SK-N-SH treated with all-trans-retinoic acid at 6 μM for 48 hours (cell line): ENCODE results near the gene CNN1.
"Not testable (repeated sequence)": the region's sequence is repeated elsewhere in the genome, so short reads cannot be mapped to it uniquely, and the experiment has no call there.

Experiments used
- ATAC-seq: fragments of 200-7000 bp; cut with Tn5 transposase; 3 replicates; pipeline ENCODE4 v1.9.1; 2020; ENCODE audit warnings: mild to moderate bottlenecking, moderate library complexity
- ARNTL ChIP-seq: fragments of 450-650 bp; formaldehyde crosslinking; IDR thresholded peaks from 2 replicates; pipeline ENCODE4 v1.5.0; 2020; ENCODE audit warnings: low read depth, mild to moderate bottlenecking, moderate library complexity, borderline replicate concordance
- BACH2 ChIP-seq: fragments of 250-450 bp; sonication (Bioruptor Pico); IDR thresholded peaks from 2 replicates; pipeline ENCODE4 v1.9.0; 2021; ENCODE audit warnings: mild to moderate bottlenecking, borderline replicate concordance
- CSDC2 ChIP-seq: fragments of 250-450 bp; sonication (Bioruptor Pico); IDR thresholded peaks from 2 replicates; pipeline ENCODE4 v1.5.0; 2020; ENCODE audit warnings: mild to moderate bottlenecking, moderate library complexity
- CSRNP3 ChIP-seq: fragments of 250-450 bp; sonication (Bioruptor Pico); IDR thresholded peaks from 2 replicates; pipeline ENCODE4 v1.5.1; 2021; ENCODE audit warnings: mild to moderate bottlenecking, moderate library complexity
- ESRRG ChIP-seq: fragments of 250-450 bp; sonication (Bioruptor Pico); IDR thresholded peaks from 2 replicates; pipeline ENCODE4 v1.6.1; 2021; ENCODE audit warnings: mild to moderate bottlenecking
- ISL1 ChIP-seq: fragments of 250-450 bp; sonication (Bioruptor Pico); IDR thresholded peaks from 2 replicates; pipeline ENCODE4 v2.1.2; 2022; ENCODE audit warnings: mild to moderate bottlenecking, moderate library complexity
- OSR1 ChIP-seq: fragments of 250-450 bp; sonication (Bioruptor Pico); IDR thresholded peaks from 2 replicates; pipeline ENCODE4 v1.8.0; 2022; ENCODE audit warnings: moderate library complexity, mild to moderate bottlenecking, inconsistent platforms
- PATZ1 ChIP-seq: fragments of 250-450 bp; sonication (Bioruptor Pico); IDR thresholded peaks from 2 replicates; pipeline ENCODE4 v1.8.0; 2020; ENCODE audit warnings: mild to moderate bottlenecking, moderate library complexity, borderline replicate concordance
- PPARA ChIP-seq: fragments of 250-450 bp; sonication (Bioruptor Pico); IDR thresholded peaks from 2 replicates; pipeline ENCODE4 v1.5.0; 2020; ENCODE audit warnings: mild to moderate bottlenecking, borderline replicate concordance
- SNAI2 ChIP-seq: fragments of 250-450 bp; sonication (Bioruptor Pico); IDR thresholded peaks from 2 replicates; pipeline ENCODE4 v1.5.0; 2020; ENCODE audit warnings: mild to moderate bottlenecking, moderate library complexity
- TCF4 ChIP-seq: fragments of 250-450 bp; sonication (Bioruptor Pico); IDR thresholded peaks from 2 replicates; pipeline ENCODE4 v1.8.0; 2021; ENCODE audit warnings: mild to moderate bottlenecking, moderate library complexity, borderline replicate concordance
- TOX ChIP-seq: fragments of 250-450 bp; sonication (Bioruptor Pico); IDR thresholded peaks from 2 replicates; pipeline ENCODE4 v1.8.0; 2021; ENCODE audit warnings: mild to moderate bottlenecking, moderate library complexity, borderline replicate concordance
- ZC3H10 ChIP-seq: fragments of 250-450 bp; sonication (Bioruptor Pico); IDR thresholded peaks from 2 replicates; pipeline ENCODE4 v1.5.1; 2021; ENCODE audit warnings: mild to moderate bottlenecking, moderate library complexity
- ZFP3 ChIP-seq: fragments of 250-450 bp; sonication (Bioruptor Pico); IDR thresholded peaks from 2 replicates; pipeline ENCODE4 v1.5.0; 2020; ENCODE audit warnings: mild to moderate bottlenecking, moderate library complexity
- ZFP30 ChIP-seq: fragments of 450-650 bp; formaldehyde crosslinking; IDR thresholded peaks from 2 replicates; pipeline ENCODE4 v1.5.0; 2022; ENCODE audit warnings: mild to moderate bottlenecking, moderate library complexity
- ZNF565 ChIP-seq: fragments of 450-650 bp; formaldehyde crosslinking; conservative IDR thresholded peaks from 2 replicates; pipeline ENCODE4 v1.5.0; 2020; ENCODE audit warnings: low read depth, mild to moderate bottlenecking, moderate library complexity
- ZNF70 ChIP-seq: fragments of 450-650 bp; formaldehyde crosslinking; IDR thresholded peaks from 2 replicates; pipeline ENCODE4 v1.5.0; 2020; ENCODE audit warnings: mild to moderate bottlenecking, moderate library complexity
- ZNF8 ChIP-seq: fragments of 450-650 bp; formaldehyde crosslinking; IDR thresholded peaks from 2 replicates; pipeline ENCODE4 v1.5.0; 2020; ENCODE audit warnings: mild to moderate bottlenecking, moderate library complexity
- TF ChIP-seq, protein P1 (sequence below): fragments of 250-450 bp; sonication (Bioruptor Pico); IDR thresholded peaks from 2 replicates; pipeline ENCODE4 v1.8.0; 2021; ENCODE audit warnings: low read depth, mild to moderate bottlenecking, moderate library complexity, borderline replicate concordance
- TF ChIP-seq, protein P2 (sequence below): fragments of 250-450 bp; sonication (Bioruptor Pico); IDR thresholded peaks from 2 replicates; pipeline ENCODE4 v1.5.1; 2020; ENCODE audit warnings: low read depth, mild to moderate bottlenecking, moderate library complexity

CNN1 gene

GRCh38 chr19:11566164-11566563 lies 27.5 kb downstream of the CNN1 start (continued):
- no peak for TF ChIP-seq ZNF8

DNA sequence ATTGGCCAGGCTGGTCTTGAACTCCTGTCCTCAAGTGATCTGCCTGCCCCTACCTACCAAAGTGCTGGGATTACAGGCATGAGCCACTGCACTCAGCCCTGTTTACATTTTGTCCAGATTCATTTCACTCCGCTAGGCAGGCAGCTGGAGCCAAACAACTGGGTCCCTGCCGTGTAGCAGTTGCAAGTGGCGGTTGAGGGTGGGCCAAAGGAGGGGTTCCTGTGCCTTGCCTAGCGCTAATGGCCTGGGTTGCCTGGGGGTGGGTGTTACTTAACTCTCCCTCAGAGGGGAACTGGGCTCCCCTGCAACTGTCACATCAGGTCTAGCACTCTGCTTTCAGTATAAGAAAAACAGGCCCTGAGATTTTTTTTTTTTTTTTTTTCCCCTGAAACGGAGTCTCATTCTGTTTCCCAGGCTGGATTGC lies 31.4 kb downstream of the CNN1 start:
- TF ChIP-seq OSR1 (no peak), PATZ1 (CRISPR knock-in tag) (no peak), ARNTL (no peak), ZFP3 (no peak), PPARA (CRISPR knock-in tag) (no peak), CSRNP3 (CRISPR knock-in tag) (no peak)
- TF ChIP-seq, protein P1, sequence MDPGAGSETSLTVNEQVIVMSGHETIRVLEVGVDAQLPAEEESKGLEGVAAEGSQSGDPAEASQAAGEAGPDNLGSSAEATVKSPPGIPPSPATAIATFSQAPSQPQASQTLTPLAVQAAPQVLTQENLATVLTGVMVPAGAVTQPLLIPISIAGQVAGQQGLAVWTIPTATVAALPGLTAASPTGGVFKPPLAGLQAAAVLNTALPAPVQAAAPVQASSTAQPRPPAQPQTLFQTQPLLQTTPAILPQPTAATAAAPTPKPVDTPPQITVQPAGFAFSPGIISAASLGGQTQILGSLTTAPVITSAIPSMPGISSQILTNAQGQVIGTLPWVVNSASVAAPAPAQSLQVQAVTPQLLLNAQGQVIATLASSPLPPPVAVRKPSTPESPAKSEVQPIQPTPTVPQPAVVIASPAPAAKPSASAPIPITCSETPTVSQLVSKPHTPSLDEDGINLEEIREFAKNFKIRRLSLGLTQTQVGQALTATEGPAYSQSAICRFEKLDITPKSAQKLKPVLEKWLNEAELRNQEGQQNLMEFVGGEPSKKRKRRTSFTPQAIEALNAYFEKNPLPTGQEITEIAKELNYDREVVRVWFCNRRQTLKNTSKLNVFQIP = no peak
- ATAC-seq = no peak

- ATAC-seq = not testable (repeated sequence)
Measured at GRCh38 chr19:11573354-11573753, 34.7 kb downstream of the CNN1 start.

DNA sequence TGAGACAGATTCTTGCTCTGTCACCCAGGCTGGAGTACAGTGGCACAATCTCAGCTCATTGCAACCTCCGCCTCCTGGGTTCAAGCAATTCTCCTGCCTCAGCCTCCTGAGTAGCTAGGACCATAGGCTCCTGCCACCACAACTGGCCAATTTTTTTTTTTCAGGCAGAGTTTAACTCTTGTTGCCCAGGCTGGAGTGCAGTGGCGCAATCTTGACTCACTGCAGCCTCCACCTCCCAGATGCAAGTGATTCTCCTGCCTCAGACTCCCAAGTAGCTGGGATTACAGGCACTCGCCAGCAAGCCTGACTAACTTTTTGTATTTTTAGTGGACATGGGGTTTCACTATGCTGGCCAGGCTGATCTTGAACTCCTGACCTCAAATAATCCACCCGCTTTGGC lies 35.1 kb downstream of the CNN1 start:
- not testable (repeated sequence) for ATAC-seq

DNA sequence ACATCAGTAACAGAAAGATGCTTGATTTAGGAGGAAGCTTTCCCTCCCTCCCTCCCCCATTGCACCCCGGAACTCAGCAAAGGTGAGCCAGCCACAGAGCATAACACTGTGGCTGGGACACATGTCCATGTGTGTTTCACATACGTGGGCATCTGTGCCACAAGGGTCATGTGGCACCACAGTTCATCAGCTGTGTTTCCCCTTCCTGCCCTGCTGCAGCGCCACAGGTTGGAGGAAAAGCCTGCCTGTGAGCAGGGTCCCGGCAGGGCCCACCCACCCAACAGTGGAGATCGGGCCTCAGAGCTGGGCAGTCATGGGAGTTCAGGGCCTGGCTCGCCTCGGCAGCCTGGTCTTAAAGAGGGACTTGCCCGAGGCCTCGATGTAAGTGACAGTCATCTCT lies 36.0 kb downstream of the CNN1 start:
- TF ChIP-seq CSDC2 (CRISPR knock-in tag) (no peak), ZNF70 (CRISPR knock-in tag) (no peak), ESRRG (CRISPR knock-in tag) (no peak)
- TF ChIP-seq, all 23 proteins: peak for 0
- ATAC-seq = no peak

DNA sequence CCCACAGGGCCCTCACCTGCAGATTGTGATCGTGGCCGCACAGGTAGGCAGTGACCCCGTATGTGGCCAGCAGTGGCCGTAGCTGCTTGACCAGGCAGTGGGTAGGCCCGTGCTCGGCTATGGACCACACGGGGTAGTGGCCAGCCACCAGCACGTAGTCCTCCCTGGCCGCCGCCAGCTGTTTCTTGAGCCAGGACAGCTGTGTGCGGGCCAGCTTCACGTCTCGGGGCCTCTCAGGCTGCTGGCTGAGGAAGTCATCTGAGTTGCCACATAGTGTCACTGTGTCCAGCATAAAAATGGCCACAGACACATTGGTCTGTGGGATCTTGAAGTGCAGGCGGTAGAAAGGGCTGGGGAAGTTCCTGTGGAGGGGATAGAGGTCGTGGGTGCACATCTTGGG lies 37.6 kb downstream of the CNN1 start:
- TF ChIP-seq TOX (no peak), PATZ1 (CRISPR knock-in tag) (no peak), ZFP3 (no peak), ZC3H10 (CRISPR knock-in tag) (no peak), CSDC2 (CRISPR knock-in tag) (no peak), ZFP30 (CRISPR knock-in tag) (no peak), ZNF565 (CRISPR knock-in tag) (no peak), TCF4 (no peak), ZNF70 (CRISPR knock-in tag) (no peak), SNAI2 (CRISPR knock-in tag) (no peak), BACH2 (no peak), ZNF8 (no peak), ISL1 (CRISPR knock-in tag) (no peak)
- TF ChIP-seq, protein P2, sequence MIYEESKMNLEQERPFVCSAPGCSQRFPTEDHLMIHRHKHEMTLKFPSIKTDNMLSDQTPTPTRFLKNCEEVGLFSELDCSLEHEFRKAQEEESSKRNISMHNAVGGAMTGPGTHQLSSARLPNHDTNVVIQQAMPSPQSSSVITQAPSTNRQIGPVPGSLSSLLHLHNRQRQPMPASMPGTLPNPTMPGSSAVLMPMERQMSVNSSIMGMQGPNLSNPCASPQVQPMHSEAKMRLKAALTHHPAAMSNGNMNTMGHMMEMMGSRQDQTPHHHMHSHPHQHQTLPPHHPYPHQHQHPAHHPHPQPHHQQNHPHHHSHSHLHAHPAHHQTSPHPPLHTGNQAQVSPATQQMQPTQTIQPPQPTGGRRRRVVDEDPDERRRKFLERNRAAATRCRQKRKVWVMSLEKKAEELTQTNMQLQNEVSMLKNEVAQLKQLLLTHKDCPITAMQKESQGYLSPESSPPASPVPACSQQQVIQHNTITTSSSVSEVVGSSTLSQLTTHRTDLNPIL (CRISPR knock-in tag) = no peak
- TF ChIP-seq, protein P1 = no peak
- no peak for ATAC-seq
